ENCODE data around the gene TSC22D4. TPM values are rescaled to one million over a fixed set of nuclear protein-coding genes. Genes with fewer than 3 reads are reported as not detected.
"Not testable (repeated sequence)": the region's sequence is repeated elsewhere in the genome, so short reads cannot be mapped to it uniquely, and the experiment has no call there.

Gene TSC22D4
- total RNA-seq, 4 donors from 2014 or later, result 57.3 to 97.7 (median 68.0) TPM

- intact Hi-C loops (cut with DNase I; ENCODE audit: low total_unique reads), result no loop called here
- H3K4me3 ChIP-seq (ENCODE audit: low read depth, poor library complexity, severe bottlenecking), result no peak overlapping the region
- WGBS, 2 donors, result 87 to 92% methylated on average over 11 of the region's 11 CpGs
- TF ChIP-seq POLR2A (IDR thresholded peaks at IDR 0.05) (no peak), CTCF (IDR thresholded peaks at IDR 0.05) (no peak)
- peak in 1 of 2 donors; percentile 65 for DNase-seq (ENCODE audit: low spot score in 2 of 2)
Observed at GRCh38 chr7:100441641-100442535, 37.1 kb downstream of the TSC22D4 start.

- H3K4me3 ChIP-seq (ENCODE audit: low read depth, poor library complexity, severe bottlenecking); intact Hi-C loops (cut with DNase I; ENCODE audit: low total_unique reads): not testable (repeated sequence)
- 89 to 91% methylated on average over 7 of the region's 7 CpGs for WGBS, 2 donors
Observed at GRCh38 chr7:100439244-100439643, 39.8 kb downstream of the TSC22D4 start.

GRCh38 chr7:100438731-100439130, 40.3 kb downstream of the TSC22D4 start:
- intact Hi-C loops (cut with DNase I; ENCODE audit: low total_unique reads); H3K4me3 ChIP-seq (ENCODE audit: low read depth, poor library complexity, severe bottlenecking): not testable (repeated sequence)
- peak in 1 of 2 donors; percentile 63 for DNase-seq (ENCODE audit: low spot score in 2 of 2)
- 92 to 96% methylated on average over 8 of the region's 8 CpGs for WGBS, 2 donors

More at GRCh38 chr7:100439244-100439643, 39.8 kb downstream of the TSC22D4 start:
- DNase-seq (ENCODE audit: low spot score in 2 of 2), result peak in 1 of 2 donors; percentile 53

GRCh38 chr7:100438172-100438571, 40.8 kb downstream of the TSC22D4 start:
- intact Hi-C loops (cut with DNase I; ENCODE audit: low total_unique reads), result no loop called here
- H3K4me3 ChIP-seq (ENCODE audit: low read depth, poor library complexity, severe bottlenecking), result no peak overlapping the region
- 49 to 50% methylated on average over 2 of the region's 2 CpGs for WGBS, 2 donors
- DNase-seq (ENCODE audit: low spot score in 2 of 2), result no peak
- TF ChIP-seq CTCF (IDR thresholded peaks at IDR 0.05), result no peak
- no peak for TF ChIP-seq POLR2A (IDR thresholded peaks at IDR 0.05)

- DNase-seq (ENCODE audit: low spot score in 2 of 2), result peak in 1 of 2 donors; percentile 87
- 86 to 87% methylated on average over 28 of the region's 28 CpGs for WGBS, 2 donors
- no peak overlapping the region for H3K4me3 ChIP-seq (ENCODE audit: low read depth, poor library complexity, severe bottlenecking)
- no peak for TF ChIP-seq POLR2A (IDR thresholded peaks at IDR 0.05)
- no peak for TF ChIP-seq CTCF (IDR thresholded peaks at IDR 0.05)
- intact Hi-C loops (cut with DNase I; ENCODE audit: low total_unique reads), result no loop called here
Observed at GRCh38 chr7:100437150-100438100, 41.6 kb downstream of the TSC22D4 start.

- WGBS, 2 donors, result 2% methylated on average over 62 to 66 of the region's 81 CpGs
- TF ChIP-seq POLR2A (IDR thresholded peaks at IDR 0.05) (no peak), CTCF (IDR thresholded peaks at IDR 0.05) (no peak)
- DNase-seq (ENCODE audit: low spot score in 2 of 2), result peak in 1 of 2 donors; percentile 91
- peak overlapping the region; percentile 85 for H3K4me3 ChIP-seq (ENCODE audit: low read depth, poor library complexity, severe bottlenecking)
- intact Hi-C loops (cut with DNase I; ENCODE audit: low total_unique reads), result no loop called here
Observed at GRCh38 chr7:100435401-100436304, 43.4 kb downstream of the TSC22D4 start.

Measured in lower leg skin (tissue), 4 donors.